Stimulated activated CD4-positive, alpha-beta T cell treated with anti-CD3 and anti-CD28 coated beads, Interleukin-1b, Interleukin-23, amount 100 ng/mL, for 1 hour (primary cell): Measurements from ENCODE around the gene ADGRB3.

Experiments used
- DNase-seq, 2 donors: peaks; one replicate each; pipeline ENCODE4 v3.0.0-alpha.2; 2020; ENCODE audit warnings: low read depth in 2 of 2

ADGRB3 gene

GRCh38 chr6:68634726-68635411 lies at the start of gene ADGRB3:
ADGRB3 (plus strand) TSS chr6:68635282; CDS start chr6:68638676, 3,394 bp downstream.
- no peak for DNase-seq

GRCh38 chr6:68593558-68593957 lies 41.5 kb upstream of the ADGRB3 start:
- DNase-seq: no peak

DNA sequence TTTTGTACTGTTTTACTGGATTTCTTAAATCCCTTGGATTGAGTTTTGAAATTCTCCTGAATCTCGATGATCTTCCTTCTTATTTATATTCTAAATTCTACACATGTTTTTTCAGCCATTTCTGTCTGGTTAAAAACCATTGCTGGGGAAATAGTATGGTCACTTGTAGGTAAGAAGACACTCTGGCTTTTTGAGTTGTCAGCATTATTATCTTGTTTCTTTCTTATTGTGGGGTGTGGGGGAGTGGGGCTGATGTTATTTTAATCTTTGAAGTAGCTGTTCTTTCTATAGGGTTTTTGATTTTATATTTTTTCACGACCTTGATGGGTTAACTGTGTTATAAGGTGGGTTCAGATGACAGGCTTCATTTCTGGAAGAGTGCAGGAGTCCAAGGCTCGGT lies 37.4 kb upstream of the ADGRB3 start:
- DNase-seq: no peak

GRCh38 chr6:68615938-68616337 lies 19.1 kb upstream of the ADGRB3 start:
- DNase-seq: no peak

DNA sequence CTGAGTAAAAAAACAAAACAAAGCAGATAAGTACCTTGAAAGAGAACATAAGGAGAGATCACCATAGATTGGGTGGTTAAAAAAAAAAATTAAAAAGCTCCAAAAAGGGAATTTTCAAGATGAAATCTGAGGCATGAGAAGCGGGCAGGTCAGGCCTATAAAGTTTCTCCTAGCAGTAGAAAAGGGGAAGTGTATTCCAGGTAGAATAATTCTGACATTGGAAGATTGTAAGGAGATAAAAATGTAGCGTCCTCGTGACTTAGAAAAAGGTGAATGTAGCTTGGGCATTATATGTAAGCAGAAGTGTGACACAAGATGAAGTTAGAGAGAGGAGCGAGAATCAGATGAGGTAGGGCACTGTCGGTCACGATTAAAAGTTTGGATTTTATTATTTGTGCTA lies 9.1 kb upstream of the ADGRB3 start:
- no peak for DNase-seq

DNA sequence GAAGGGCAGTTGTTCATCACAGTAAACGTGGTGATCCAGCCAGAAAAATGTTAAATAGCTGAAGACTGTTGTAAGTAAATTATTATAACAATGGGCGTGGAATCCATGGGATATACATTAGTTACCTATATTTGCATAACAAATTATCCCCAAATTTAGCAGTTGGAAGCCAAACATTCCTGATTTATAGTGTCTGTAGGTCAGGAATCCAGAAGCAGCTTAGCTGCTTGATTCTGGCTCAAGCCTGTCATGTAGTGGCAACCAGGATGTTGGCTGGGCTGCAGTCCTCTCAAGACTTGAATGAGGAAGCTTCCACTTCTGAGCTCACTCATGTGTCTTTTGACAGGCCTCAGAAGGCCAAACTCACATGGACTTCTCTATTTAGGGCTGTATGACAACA lies 6.9 kb upstream of the ADGRB3 start:
- DNase-seq: no peak

DNA sequence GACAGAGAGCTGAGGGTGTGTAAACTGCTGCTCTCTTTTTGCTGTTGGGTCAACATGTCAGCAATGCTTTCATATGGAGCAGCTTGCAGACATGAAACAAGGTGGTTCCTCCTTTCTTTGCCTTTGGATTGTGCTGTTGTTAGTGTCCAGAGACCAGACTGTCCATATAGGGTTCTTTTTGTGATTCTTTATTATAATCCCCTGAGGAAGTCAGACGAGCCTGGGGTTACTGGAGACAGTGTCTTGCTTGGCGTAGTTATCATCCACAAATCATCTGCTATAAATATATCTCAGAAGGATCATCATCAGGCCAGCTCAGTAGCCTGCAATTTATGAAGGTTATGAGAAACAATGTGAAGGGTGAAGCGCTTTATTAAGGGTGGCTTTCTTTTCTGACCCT lies 2.3 kb upstream of the ADGRB3 start:
- DNase-seq: no peak

GRCh38 chr6:68633281-68633971 lies 1.7 kb upstream of the ADGRB3 start:
- DNase-seq: no peak

DNA sequence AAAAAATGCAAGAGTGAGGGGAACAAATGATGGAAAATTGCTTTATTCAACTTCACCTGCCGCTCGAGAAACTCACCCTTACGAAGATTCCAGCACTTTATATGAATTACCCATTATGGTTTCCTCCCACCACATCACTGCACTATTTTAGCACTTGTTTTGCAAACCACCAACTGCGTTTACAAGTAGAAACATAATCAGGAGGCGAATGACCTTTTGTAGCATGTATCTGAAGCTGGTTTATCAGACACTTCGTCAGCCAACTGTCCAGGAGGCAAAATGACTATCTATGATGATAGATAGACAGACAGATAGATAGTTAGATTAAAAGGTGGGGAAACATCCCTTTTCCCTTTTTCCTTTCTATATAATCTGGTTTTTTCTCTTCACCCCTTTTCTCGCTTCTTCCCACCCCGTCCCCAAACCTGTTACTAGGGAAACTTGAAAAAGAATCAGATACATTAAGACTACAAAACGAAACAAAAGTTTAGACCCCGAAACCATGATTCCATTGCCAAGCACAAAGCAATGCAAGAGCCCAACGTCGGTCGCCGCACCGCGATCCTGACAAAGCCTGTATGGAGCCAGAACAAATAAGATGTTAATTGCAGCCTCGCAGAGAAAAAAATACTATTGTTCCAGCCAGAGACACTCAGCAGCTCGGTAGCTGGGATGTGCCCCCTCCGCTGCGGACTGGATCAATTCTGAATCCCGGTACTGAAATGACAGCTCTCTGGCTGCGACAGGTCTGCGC lies 933 bp upstream of the ADGRB3 start:
- no peak for DNase-seq

- no peak for DNase-seq
Measured at GRCh38 chr6:68635412-68635705, 277 bp downstream of the ADGRB3 start.

DNA sequence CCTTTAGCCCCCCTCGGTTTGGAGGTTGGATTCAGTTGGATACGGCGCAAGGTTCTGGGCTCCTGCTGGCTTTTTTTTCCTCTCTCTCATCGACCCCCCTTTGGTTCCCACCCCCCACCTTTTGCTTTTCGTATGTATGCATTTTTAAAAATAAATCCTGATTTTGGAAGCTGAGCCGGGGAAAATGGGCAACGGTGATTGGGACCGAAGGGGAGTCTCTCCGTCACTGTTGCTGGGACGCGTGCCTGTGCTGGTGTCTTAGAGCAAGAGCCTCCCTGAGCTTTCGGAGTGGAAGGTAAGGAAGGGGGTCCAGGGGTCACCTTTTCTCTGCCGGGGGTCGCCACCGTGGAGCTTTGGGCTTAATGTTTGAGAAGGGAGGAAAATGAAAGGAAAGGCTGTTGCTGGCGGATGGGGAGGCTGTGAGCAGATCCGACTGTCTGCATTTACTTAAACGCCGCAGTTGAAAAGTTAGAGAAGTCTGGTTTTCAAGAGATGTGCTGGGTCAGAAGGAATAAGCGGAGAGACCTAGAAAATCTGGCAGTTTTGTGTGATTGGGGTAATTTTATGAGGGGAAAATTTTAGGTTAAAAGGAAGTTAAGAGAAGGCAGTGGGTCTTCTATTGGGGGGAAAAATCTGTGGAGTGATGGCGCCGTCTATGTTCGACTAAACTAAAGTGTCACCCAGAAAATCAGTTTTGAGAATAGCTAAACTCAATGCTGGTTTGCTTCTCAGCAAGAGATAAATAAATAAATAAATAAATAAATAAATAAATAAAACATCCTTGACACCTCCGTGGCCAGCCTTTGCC lies 828 bp downstream of the ADGRB3 start:
- no peak for DNase-seq

- DNase-seq: no peak
Measured at GRCh38 chr6:68636666-68637065, 1.6 kb downstream of the ADGRB3 start.

DNA sequence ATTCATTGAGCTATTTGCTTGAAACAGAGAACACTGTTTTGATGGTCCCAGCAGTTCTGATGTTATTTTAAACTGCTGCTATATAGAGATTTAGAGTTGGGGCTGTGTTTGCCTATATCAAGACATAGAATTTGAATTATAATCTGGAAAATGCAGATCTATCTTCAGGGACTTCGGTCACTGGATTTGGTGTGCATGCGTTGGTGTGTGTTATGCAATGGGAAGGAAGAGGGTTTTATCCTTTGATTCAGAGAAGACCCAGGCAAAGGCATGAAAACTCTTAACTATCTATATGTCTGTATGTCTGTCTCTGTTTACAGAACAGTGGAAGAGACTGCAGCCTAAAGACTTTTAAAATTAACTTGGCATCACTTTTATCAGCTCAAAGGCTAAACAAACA lies 2.0 kb downstream of the ADGRB3 start:
- no peak for DNase-seq

- no peak for DNase-seq
Measured at GRCh38 chr6:68637782-68638181, 2.7 kb downstream of the ADGRB3 start.

DNA sequence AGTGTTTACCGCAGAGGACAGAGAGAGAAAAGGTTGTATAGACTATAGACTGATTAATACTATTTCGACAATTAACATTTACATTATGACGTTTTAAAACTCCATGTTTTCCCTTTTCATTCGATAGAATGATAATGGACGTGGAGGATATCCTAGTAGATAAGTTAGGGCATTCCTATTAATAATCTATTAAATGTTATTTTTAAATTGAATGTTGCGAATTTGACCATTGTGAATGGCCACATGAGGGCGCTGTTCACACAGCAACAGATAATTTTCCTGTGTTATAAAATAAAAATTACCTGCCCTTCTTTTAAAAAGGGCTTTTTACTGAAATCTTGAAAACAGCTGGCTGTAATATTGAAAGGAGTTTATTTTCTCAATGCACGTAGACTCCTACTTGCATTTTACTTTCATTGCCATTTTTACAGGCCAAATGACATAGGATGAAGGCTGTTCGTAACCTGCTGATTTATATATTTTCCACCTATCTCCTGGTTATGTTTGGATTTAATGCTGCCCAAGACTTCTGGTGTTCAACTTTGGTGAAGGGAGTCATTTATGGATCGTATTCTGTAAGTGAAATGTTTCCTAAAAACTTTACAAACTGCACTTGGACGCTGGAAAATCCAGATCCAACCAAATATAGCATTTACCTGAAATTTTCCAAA lies 3.3 kb downstream of the ADGRB3 start:
- DNase-seq: no peak

DNA sequence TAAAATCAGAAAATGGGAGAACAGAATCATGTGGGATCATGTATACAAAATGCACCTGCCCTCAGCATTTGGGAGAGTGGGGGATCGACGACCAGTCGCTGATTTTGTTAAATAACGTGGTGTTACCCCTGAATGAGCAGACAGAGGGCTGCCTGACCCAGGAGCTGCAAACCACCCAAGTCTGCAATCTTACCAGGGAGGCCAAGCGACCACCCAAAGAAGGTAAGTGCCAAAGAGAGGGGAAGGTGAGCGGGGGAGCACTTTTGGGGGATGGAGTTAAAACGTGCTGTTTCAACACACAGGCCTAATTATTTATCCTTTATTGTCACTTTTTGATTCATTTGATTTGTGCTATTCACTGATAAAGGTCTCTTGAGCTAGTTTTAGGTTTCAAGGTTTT lies 4.1 kb downstream of the ADGRB3 start:
- no peak for DNase-seq

GRCh38 chr6:68639826-68640490 lies 4.9 kb downstream of the ADGRB3 start:
- no peak for DNase-seq

GRCh38 chr6:68640491-68640835 lies 5.4 kb downstream of the ADGRB3 start:
- DNase-seq: no peak

DNA sequence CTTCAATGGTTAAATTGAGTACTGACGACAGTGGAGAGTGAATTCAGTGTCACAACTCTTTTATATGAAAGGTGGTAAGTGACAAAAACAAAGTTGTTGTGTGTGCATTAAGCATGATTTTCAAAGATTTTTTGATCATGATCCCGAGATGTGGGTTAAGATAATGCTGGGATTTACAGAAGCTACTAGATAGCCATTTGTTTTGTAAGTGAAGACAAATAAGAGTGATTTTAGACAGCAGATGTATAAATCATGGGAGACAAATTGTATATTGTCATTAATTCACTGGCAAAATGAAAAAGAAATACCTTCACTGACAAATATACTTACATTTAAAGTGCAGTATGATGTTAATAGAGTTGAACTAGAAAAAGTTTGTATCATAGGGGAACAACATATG lies 6.1 kb downstream of the ADGRB3 start:
- DNase-seq: no peak

- DNase-seq: no peak
Measured at GRCh38 chr6:68642081-68642480, 7.0 kb downstream of the ADGRB3 start.

GRCh38 chr6:68642977-68643376 lies 7.9 kb downstream of the ADGRB3 start:
- no peak for DNase-seq
